Measurements from ENCODE around the gene ASIC3.

DNA sequence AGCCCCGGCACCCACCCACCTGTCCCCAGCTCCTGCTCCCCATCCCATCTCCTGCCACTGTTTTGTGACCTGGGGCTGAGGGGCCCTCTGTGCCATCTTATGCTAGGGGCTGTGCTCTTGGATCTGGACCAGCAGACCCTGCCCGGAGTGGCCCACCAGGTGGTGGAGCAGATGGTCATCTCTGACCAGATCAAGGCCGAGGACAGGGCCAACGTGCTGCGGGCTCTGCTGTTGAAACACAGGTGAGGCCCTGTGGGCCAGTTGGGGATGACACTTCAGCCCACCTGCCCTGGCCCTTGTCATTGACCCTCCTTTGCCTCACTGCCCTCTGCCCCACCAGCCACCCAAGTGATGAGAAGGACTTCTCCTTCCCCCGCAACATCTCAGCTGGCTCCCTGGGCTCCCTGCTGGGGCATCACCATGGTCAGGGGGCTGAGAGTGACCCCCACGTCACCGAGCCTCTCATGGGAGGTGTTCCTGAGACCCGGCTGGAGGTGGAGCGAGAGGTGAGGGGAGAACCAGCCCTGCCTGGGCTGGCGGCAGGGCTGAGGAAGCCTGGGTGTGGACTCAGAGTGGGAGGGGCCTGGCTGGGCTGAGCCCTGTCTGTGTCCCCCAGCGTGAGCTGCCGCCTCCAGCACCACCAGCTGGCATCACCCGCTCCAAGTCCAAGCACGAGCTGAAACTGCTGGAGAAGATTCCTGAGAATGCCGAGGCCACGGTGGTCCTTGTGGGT lies 21.7 kb downstream of the ASIC3 start:
- TF ChIP-seq POLR2AphosphoS5 (IDR thresholded peaks at IDR 0.05) (no peak), EP300 (IDR thresholded peaks at IDR 0.05; ENCODE audit: low read depth) (no peak)
- TF ChIP-seq, protein P1, sequence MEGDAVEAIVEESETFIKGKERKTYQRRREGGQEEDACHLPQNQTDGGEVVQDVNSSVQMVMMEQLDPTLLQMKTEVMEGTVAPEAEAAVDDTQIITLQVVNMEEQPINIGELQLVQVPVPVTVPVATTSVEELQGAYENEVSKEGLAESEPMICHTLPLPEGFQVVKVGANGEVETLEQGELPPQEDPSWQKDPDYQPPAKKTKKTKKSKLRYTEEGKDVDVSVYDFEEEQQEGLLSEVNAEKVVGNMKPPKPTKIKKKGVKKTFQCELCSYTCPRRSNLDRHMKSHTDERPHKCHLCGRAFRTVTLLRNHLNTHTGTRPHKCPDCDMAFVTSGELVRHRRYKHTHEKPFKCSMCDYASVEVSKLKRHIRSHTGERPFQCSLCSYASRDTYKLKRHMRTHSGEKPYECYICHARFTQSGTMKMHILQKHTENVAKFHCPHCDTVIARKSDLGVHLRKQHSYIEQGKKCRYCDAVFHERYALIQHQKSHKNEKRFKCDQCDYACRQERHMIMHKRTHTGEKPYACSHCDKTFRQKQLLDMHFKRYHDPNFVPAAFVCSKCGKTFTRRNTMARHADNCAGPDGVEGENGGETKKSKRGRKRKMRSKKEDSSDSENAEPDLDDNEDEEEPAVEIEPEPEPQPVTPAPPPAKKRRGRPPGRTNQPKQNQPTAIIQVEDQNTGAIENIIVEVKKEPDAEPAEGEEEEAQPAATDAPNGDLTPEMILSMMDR (IDR thresholded peaks at IDR 0.05), result no peak

Measured in transverse colon (tissue), 4 donors.